Activated CD8-positive, alpha-beta memory T cell treated with anti-CD3 and anti-CD28 coated beads, Interleukin-2, amount 50 U/mL, for 1 hour (primary cell): Measurements from ENCODE around the gene SPRTN.
A peak's percentile ranks its signal among the peaks of the same experiment; 100 is the strongest.
"Not testable (repeated sequence)": the region's sequence is repeated elsewhere in the genome, so short reads cannot be mapped to it uniquely, and the experiment has no call there.

Source experiments
- DNase-seq: peaks from one replicate; pipeline ENCODE4 v3.0.0-alpha.2; 2020; ENCODE audit errors: extremely low read depth

The SPRTN gene

DNA sequence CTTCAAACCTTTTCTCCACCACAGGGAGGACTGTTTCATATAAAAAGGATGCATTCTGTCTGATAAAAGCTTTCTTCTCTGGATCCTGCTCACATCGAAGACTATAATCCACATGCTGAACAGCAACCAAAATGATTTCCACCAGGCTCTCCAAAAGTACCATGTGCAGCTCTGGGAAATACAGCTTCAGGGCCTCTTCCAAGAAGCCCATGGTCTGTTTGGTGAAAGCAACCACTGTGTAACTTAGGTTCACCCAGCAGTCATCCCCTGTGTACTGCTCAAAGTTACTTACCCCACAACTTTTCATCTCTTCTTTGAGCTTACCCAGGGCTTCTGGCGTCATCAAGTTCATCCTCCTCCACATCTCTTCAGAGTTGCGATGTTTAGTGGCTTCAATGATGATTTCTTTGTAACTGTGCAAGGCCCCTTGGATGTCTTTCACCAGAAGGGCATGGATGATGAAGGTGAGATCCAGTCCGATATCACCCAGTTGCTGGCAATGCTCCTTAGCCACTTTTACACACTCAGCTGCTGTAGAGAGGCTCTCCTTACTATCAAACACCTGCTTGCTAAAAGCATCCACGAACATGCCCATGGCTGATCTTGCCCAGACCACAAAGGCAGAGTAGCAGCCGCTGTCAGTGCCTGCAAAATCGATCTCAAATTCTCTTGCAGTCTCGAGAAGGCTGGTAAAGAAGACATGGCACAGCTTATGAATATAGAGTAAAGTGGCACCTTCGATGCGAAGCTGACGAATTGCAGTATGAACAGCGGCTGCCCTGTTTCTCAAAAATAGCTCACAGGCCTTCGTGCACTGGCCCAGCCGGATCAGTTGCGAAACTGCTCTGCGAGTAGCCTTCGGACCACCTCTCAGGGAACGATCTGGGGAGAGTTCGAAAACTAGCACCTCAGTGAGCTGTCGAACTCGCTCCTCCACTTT lies 2.2 kb upstream of the SPRTN start:
- DNase-seq: no peak

DNA sequence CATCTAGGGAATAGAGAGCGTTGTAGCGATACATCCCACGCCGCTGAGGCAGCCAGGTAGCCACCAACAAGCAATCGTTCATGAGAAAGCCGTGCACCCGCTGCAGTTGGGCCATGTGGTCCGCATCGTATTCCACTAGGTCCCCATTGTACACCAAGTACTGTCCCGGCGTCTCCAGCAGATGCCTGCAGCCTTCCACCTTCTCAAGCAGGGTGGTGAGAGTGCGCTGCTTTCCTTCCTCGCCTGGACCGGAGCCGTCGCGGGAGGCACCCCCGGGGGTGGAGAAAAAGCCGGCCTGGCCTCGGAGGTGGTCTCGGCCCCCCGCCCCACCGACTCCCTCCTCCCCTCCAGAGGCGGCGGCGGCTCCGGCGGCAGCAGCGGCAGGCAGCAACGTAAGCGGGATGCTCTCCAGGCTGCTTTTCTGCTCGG lies 1.0 kb upstream of the SPRTN start:
- no peak for DNase-seq

DNA sequence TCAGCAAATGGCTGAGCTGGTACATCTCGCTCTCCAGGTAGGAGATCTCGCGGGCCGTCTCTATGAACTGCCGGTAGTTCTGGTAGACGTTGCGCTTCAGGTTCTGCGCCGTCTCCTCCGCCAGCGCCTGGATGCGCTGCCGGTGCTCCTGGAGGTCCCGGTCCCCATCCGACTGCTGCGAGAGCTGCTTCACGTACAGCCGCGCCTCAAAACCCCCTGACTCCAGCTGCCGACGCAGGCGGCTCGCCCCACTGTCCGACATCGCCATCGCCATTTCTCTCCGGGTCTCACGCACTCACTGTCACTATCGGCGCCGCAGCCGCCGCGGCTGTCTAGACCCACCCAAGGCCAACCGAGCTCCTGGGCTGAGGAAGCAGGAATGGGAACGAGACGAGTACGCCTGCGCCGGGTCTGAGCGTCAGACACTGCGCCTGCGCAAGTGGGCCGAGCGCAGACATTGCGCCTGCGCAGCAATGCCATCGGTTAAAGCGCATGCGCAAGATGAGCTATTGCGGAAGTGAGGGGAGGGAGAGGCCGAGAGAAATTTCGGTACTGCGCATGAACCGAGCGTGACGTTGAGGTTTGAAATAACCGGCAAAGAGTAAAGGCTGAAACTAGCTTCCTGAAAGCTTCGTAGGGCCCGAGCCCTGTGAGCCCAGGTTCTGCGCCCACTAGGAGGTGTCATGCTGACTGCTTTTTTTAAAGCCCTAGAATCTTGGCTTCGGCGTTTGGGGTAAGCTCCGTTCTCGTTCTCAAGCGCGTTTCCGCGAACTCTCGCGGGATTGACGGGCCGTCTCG lies 422 bp upstream of the SPRTN start, which contains the start of gene EXOC8:
EXOC8 (minus strand) TSS at position 381 of the 798 bp plus-strand sequence; CDS start at position 274, 107 bp downstream.
- DNase-seq: peak; percentile 90

DNA sequence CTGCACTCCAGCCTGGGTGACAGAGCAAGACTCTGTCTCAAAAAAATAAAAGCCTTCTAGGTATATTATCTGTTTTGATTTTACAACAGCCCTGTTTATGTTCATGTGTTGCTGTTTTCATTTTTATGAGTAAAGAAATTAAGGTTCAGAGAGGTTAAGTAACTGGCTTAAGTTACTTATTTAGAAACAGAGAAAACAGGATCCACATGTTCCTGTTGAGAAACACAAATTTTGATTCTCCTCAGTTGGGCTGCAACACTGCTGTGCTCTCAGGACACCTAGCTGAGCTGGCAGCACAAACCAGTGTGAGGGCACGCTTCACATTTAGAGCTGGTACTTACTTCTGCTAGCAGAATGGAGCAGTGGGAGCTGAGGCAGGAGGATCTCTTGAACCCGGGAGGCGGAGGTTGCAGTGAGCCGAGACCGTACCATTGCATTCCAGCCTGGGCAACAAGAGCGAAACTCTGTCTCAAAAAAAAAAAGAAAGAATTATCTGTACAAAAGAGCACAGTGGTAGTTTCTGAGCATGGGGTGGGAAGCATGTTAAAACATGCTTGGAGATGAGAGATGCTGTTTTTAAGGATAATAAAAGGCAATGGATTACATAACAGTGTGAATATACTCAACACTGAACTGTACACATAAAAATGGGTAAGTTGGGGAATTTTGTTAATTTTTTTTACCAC lies 2.4 kb downstream of the SPRTN start:
- DNase-seq: no peak

DNA sequence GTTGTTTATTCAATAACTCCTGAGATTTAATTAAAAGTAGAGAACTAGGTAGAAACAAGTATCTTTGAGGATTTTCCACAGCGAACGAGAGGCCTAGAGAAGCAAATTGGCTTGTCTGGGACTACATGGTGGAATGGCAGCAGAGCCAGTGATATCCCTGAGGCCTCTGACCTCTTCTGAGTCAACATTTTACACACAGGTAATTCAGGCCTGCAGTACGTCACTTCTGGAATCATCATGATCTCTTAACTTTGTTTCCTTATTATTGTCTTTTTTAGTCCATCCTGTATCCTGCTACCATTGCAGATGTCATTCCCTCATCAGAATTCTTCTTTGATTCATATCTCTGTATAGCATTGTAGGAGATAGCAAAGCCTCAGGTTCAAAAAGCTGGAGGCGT lies 9.9 kb downstream of the SPRTN start:
- no peak for DNase-seq

DNA sequence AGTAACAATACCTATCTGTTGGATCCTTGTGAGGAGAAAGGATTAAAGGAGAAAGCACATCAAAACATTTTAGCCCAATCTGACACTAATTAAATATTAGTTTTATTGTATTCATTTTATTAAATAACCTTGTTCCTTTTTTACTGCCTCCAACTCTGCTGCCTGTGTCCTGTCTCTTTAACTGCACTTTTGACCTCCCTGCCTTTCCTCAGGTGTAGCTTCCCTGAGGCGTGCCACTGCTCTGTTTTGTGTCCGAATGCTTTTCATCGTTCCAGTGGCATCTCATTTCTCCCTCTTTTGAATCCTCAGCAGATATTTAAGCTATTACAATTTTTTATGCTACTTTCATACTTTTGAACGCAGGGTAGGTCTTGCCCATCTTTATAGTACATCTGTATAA lies 10.3 kb downstream of the SPRTN start:
- DNase-seq: no peak

DNA sequence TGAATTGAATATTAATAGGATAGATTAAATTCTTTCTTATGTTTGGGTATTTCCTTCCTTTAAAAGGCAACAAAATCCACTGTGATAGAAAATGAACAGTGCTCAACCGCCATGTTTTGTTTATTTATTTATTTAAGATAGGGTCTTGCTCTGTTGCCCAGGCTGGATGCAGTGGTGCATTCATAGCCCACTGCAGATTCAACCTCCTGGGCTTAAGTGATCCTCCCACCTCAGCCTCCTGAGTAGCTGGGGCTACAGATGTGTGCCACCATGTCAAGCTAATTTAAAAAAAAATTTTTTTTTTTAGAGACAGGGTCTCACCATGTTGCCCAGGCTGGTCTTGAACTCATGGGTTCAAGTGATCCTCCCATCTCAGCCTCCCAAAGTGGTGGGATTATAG lies 10.8 kb downstream of the SPRTN start:
- DNase-seq: not testable (repeated sequence)

DNA sequence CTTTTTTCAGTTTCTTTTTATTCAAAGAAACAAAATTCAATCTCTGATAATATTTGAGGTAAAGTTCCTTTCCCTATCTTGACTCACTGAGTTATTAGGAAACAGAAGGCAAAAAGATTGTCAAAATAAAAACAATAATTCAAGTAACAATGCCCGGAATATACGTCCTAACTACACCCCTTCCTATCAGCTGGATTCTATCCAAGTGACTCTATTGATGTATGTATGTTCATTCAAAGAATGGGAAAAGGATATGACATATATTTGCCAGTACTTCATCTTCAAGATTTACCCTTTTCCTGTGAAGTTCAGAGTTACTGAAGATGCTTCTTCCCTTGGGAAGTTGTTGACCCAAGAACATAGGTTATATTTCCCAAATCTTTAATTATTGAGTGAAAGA lies 13.7 kb downstream of the SPRTN start:
- DNase-seq: no peak

DNA sequence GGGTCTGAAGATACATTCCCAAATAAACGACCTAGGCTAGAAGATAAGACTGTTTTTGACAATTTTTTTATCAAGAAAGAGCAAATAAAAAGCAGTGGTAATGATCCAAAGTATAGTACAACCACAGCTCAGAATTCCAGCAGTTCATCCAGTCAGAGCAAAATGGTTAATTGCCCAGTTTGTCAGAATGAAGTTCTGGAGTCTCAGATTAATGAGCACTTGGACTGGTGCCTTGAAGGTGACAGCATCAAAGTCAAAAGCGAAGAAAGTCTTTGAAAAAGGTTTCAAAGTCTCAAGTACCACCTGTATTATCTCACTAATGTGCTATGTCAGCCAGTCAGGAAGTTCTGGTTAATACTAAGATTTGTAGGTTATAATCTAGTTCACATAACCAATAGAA lies 15.0 kb downstream of the SPRTN start:
- no peak for DNase-seq

DNA sequence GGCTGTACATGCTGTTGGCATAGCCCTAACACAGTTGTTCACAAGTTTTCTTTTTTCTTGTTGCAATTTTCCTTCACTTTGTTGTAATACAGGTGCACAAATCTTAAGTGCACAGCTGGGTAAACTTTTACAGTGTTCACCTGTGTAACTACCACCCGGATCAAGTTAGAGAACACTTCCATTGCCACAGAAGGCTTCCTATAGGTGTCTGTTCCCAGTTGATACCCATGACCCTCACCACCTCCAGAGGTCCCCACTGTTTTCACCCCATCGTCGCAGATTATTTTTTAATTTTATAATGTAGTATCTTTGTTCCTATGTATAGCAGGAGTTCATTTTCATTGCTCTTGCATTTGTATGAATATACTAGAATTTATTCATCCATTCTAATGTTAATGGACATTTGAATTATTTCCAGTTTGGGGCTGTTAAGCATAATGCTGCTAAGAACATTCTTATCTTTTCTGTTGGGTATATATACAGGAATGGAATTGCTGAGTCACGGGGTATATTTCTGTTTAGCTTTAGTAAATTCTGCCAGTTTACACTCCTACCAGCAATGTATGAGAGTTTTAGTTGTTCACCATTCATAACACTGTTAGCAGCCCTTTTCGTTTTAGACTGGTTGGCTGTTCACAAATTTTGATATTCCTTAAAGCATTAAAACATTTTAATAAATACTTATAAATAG lies 16.4 kb downstream of the SPRTN start:
- DNase-seq: no peak

DNA sequence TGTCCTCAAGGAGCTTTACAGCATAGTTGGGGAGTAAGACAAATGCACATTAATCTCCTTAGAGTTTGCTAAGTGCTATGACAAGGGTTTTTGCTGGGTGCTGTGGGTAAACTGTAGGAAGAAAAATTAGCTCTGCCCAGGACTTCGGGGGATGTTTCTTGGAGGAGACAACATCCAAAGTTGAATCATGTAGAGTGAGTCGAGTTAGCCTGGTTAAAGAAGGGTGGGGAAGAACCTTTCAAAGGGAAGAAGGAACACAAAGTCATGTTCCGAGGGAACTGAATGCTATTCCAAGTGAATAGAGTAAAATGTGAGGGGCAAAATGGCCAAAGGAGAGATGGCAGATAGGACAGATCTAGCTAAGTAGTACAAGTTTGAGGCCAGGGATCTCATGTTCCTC lies 17.1 kb downstream of the SPRTN start:
- no peak for DNase-seq

DNA sequence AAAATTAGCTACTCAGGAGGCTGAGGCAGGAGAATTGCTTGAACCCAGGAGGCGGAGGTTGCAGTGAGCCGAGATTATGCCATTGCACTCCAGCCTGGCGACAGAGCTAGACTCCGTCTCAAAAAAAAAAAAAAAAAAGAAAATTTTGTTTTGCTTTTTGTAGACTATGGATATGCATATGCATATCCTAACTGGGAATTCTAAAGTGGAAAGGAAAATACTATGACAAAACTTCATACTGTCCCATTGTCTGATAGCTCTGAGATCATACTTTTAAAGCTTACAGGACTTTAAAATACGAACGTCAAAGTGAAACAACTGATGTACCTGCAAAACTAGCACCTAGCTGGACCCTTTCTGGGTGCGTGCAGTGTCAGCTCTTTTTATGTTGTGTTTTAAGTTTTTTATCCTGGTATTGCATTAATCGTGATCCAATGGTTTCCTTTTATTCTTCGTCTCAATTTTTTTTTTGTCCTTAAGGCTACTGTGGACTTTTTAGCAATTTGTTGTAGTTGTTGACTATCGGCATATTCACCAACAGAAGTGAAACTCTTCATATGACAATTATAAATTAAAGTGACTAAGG lies 19.2 kb downstream of the SPRTN start:
- no peak for DNase-seq

DNA sequence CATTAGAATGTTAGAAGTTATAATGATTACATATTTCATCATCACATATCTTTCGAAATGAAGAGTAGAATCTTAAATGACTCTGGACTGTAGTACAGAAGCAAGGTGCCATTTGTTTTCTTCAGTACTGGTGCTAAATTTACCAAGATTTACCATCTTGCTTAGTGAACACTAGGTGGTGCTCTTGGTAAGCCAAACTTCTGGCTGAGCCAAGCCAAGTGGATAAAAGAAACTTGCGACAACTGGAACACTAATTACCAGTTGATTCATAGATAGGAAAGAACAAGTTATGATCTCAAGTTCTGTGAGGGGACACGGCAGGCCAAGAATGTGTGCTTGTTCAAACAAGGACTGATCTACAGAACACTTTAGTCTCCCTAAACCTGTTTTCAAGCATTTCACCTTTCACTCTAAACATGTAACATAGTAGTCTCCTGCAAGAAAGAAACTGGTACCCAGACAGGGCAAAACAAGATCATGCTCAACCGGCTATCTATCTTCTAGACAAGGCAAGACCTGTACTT lies 19.8 kb downstream of the SPRTN start:
- DNase-seq: no peak

DNA sequence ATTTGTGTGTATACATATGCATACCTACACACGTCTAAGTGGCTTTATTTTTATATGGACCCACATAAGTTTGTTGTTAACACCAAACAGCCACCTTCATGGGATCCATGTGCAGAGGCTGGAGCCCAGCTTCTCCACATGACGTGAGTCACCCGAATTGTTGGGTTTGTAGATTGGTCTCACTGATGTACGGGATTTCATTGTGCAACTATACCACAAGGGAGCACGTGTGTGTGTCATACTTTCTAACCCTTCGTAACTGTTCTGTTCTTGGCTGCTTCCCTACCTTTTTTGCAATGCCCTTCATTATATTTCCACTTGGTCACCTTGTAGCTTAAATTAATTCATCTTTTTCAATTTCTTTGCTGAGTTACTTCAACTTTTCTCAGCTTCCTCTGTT lies 21.0 kb downstream of the SPRTN start:
- no peak for DNase-seq

DNA sequence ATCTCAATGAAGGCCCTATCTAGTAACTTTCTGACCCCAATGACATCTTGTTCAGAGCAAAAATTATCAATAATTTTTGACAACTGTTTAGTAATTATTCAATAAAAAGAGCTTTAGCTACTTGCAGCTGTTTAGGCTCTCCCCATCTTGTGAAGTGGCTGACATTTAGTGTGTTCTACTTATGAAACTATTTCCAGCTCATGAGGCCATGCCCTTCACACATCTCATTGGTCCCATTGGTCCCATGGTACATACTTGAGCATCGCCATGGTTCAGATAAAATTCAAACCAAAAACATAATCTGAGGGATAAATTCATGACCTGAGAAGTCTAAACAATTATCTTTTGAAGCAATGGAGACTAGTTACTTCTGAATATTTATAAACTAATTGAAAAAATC lies 24.2 kb downstream of the SPRTN start:
- no peak for DNase-seq

DNA sequence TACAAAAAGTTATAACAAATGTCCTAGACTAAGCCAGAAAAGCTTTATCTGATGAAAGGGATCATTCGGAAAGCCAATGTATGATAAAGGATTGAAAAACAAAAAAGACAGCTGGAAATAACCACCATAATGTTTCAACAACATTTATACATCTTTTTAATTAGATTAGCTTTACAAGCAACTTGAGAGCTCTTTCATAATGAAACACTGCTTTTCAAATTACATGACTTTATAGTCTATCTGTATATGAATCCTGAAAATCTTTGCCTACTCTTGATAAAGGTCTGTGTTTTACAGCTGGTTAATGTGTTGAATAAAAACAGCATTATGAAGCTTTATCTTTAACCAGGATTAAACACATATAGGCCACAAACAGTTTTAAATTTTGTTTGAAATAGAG lies 25.5 kb downstream of the SPRTN start:
- DNase-seq: no peak

DNA sequence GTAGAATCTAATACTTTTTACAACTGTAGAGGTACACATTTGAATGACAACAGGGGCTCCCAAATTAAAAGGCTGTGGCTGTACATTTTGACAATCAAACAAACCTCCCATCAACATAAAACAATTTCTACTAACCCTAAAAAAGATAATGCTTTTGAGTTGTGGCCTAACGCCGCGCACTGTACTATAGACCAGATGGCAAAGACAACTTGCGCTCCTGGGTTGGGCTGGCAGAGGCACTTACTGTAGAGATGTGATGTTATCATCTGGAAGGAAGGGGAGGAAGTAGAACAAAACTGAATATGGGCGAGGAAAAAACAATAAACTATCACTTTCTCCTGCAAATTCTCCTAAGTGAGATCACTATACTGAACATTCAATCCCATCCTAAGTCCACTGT lies 26.1 kb downstream of the SPRTN start:
- no peak for DNase-seq

DNA sequence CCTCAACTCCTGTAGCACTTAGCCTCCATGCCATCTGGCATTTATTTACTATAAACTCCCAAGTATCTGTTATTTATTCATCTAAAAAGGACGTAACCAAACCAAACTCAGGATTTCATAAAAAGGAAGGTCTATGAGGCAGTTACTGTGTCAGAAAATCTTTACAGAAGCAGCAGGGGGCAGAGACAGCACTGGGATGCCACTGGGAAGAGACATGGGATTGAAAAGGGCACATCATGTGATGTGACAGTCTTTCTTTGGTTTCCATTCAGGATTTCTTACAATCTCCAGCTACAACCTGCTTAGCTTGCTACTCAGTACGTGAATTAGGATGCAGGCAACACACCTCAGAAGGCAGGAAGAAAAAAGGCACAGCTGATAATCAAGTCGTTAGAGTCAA lies 31.2 kb downstream of the SPRTN start:
- DNase-seq: no peak

DNA sequence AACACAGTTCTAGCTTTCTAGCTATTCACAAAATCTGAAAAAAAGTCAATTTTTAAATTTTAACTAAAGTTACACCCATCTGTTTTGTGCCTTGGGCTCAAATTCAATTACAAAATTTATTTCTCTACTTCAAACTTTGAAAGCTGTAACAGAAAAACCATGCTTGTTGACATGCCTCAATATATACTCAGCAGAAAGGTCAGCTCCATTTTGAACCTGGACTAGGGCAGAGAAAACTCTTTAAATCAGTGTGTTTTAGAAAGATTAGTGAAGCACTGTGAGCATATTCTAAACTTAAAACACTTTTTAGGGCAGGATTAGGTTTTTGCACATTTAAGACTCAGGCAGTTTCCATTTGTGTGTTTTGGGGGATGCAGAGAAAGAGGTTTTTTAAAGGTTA lies 34.4 kb downstream of the SPRTN start:
- no peak for DNase-seq

DNA sequence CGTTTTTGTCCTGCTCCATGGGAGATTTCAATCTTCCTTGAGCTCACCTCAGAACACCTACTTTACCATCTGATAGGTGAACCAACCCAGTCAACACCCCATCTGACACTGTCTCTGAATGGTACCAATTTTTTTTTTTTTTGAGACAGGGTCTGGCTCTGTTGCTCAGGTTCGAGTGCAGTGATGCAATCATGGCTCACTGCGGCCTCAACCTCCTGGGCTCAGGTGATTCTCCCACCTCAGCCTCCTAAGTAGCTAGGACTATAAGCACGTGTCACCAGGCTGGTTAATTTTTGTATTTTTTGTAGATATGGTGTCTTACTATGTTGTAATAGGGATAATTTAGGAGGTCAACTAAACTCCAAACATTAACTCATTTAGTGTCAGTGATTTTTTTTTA lies 36.3 kb downstream of the SPRTN start:
- DNase-seq: no peak

DNA sequence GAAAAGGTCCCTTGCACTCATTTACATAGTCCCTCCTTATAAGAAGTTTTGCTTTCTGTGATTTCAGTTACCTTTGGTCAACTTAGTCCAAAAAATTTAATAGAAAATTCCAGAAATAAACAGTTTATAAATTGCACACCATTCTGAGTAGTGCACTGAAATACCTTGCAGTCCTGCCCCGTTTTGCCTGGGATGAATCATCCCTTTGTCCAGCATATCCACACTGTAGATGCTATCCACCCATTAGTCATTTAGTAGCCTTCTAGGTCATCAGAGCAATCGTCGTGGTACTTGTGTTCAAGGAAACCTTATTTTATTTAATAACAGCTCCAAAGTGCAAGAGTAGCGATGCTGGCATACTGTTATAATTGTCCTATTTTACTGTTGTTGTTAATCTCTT lies 38.0 kb downstream of the SPRTN start:
- DNase-seq: no peak
